ENCODE data around the gene STXBP1. TPM values are rescaled to one million over a fixed set of nuclear protein-coding genes. Genes with fewer than 3 reads are reported as not detected.

Gene STXBP1
- polyA plus RNA-seq, 3 donors: 28.9 to 35.2 (median 30.2) TPM

DNA sequence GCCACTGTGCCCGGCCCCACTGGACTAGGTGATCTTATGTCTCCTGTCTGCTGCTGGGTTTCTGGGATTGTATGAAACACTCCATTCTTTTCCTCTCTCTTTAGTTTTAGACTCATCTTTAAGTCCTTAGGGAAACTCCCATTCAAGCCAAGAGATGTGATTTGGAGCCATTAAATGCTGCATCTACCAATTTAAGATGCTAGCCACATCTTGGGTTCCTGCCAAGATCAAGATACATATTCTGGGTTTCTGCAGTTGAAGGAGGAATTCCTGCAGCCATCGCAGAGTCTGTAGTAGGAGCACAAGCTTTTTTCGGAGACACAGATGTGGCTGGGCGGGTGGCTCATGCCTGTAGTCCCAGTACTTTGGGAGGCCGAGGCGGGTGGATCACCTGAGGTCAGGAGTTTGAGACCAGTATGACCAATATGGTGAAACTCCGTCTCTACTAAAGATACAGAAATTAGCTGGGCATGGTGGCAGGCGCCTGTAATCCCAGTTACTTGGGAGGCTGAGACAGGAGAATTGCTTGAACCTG, 23.2 kb downstream of the STXBP1 start:
- DNase-seq (ENCODE audit: extremely low read depth in 1 of 11, low read depth in 9 of 11, low spot score in 4 of 11): no peak

- no peak for DNase-seq (ENCODE audit: extremely low read depth in 1 of 11, low read depth in 9 of 11, low spot score in 4 of 11)
Measured at GRCh38 chr9:127637322-127637847, 25.3 kb downstream of the STXBP1 start.

DNA sequence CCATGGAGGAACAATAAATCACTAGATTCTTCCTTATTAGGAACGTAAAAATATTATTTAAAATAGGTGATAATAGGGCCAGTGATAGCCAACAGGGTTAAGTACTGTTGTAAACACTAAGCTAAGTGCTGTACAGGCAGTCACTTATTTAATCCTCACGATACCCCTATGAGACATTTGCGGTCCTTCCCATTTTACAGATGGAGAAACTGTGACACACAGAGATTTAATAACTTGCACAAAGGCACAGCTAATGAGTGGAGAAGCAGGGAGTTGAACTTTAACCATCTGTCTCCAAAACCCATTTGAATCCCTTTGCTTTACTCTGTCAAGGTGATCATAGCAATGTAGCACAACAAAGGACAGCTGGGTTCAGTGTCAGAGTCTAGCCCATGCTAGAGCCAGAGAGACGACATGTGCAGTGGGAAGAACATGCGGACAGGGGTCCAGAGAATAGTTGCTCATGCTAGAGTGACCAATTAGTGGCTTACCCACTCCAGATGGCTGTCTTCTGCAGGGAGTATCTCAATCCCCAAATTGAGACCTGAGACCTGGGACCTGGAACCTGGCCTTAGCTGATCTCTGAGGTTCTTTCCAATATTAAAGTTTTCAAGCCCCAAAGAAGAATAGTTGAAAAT, 28.9 kb downstream of the STXBP1 start:
- no peak for DNase-seq (ENCODE audit: extremely low read depth in 1 of 11, low read depth in 9 of 11, low spot score in 4 of 11)

DNA sequence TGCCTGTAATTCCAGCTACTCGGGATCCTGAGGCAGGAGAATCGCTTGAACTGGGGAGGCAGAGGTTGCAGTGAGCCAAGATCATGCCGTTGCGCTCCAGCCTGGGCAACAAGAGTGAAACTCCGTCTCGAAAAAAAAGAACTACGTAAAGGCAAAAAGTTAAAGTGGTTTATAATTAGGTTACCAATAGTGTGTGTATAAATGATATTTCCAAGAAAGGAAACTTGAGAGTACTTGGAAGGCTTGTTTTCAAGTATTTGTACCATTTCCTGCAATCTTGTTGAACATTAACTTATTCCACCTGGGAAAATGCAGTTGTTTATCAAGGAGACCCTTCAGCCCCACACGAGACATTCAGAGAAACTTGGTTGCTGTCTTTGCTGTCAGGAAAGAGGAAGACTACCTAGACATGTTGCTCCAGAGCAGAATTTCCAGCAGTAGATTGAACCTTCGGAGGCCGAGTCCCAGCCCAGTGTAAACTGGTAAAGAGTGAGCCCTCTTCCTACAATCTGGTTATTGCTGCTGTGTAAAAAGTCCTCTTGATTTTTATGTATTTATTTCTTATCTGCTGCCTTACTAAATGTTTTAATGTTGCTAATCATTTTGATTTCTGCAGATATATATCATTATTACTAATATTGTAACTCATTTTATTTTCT, 30.1 kb downstream of the STXBP1 start:
- DNase-seq (ENCODE audit: extremely low read depth in 1 of 11, low read depth in 9 of 11, low spot score in 4 of 11): no peak

DNA sequence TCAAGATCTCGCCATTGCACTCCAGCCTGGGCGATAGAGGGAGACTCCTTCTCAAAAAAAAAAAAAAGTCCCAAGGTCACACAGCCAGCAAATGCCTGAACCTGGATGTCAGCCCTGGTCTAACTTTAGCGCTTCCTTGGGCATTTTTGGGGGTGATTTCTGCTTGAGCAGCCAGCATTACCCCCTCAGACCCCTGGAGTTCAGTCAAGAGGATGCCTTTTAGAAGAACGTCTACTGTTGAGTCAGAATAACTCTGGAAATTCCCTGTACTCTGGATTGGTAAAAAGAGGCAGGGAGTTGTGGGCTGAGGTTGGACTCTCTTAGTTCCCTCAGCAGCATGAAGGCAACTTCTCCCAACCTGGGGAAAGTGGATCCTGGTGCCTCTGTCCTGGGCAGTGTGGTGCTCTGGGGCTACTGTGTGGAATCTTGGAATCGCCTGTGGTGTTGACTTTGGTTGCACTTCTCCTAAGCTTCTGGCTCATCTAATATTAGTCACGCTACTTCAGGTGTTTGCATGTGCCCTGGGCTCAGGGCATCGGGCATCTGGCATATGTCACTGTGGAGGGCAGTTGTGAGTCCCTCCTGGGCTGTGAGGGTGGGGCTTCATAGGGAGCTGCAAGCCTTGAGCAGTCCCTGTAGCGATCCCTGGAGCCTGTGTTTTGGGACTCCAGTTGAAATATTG, 32.2 kb downstream of the STXBP1 start:
- DNase-seq (ENCODE audit: extremely low read depth in 1 of 11, low read depth in 9 of 11, low spot score in 4 of 11): no peak

DNA sequence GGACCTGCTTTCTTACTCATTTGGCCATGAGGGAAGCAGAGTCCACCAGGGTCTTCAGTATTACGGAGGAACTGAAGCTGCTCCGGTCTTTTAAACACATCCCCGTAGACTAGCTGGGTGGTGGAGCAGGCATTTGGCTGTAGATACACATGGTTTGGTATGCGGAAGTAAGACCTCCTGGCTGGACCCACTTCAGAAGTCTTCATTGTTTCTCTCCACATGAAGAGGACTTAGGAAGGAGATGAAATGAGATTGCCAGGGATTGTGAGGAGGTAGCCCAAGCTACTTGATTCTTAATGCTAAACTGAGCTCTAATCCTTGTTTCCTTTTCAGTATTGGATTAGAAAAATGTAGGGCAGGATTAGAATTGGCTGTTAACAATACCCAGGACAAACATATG, 32.9 kb downstream of the STXBP1 start:
- DNase-seq (ENCODE audit: extremely low read depth in 1 of 11, low read depth in 9 of 11, low spot score in 4 of 11): no peak

DNA sequence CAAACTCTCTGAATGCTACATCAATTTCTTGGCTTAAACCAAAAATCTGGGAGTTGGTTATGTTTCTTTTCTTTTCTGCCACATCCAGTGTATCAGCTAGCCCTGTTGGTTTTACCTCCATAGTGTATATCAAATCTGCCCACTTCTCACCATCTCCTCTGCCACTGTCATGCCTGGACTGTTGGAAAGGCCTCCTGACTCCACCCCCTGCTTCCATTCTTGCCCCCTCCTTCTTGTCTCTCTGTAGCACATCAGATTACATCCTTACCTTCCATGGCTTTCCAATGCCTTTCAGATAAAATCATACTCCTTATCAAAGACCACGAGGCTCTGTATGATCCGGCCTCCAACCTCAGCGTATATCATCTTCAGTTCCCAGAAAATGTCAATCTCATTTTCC, 35.4 kb downstream of the STXBP1 start:
- no peak for DNase-seq (ENCODE audit: extremely low read depth in 1 of 11, low read depth in 9 of 11, low spot score in 4 of 11)

DNA sequence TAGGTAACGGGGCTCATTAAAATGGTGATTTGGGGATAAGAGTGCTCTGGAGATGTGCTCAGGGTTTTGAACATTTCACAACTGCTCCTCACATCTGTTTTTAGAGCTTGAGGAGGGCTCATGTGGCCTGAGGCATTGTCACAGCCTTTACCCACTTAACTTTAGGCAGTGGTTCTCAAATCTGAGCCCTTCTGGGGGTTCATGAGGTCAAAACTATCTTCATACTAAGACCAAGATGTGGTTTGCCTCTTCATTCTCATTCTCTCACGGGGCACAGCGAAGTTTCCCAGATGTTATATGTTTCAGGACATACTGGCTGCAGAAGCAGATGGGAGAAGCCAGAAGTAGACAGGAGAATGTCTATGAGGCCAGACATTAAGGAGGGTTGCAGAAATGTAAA, 38.4 kb downstream of the STXBP1 start:
- DNase-seq (ENCODE audit: extremely low read depth in 1 of 11, low read depth in 9 of 11, low spot score in 4 of 11): no peak

DNA sequence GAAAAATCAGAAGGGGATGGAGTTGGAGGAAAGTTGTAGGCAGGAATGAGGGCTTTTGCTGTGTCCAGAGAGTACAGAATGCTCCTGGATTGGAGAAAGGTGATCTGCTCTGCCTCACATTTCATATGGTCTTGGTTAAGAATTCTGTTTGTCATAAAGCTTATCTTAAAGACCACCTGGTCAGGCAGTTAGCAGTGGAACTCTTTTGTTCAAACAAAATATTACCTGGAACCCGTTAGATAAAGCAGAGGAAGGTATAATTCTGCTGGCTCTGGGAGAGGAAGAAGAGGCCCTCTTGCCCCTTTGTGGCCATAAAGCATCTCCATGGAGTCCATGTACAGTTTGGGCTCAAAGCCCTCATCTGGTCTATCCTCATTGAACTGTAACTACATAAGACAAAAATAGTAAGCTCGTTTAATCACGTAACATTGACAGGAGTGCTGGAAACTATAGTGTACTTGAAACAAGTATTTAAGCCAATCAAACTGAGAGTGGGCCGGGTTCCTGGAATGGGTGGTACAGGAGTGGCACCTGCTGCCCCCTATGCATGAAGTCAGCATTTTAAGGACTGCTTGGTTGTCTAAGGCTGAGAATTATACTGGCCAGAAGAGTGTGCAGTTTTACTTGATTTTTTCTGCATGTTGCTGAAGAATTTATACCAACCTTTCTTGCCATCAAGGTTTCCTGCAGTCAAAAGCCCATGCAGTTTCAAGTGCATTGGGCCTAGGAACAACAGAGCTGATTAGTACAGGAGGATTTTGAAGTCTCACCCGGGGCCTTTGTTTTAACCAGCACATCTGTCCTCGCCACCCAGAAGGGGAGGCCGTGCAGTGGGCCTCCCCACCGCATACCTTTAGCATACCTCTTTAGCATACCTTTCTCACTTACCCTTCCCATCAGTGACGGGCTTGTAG, 39.9 kb downstream of the STXBP1 start:
- no peak for DNase-seq (ENCODE audit: extremely low read depth in 1 of 11, low read depth in 9 of 11, low spot score in 4 of 11)

GRCh38 chr9:127652733-127653132, 40.7 kb downstream of the STXBP1 start:
- DNase-seq (ENCODE audit: extremely low read depth in 1 of 11, low read depth in 9 of 11, low spot score in 4 of 11): no peak

DNA sequence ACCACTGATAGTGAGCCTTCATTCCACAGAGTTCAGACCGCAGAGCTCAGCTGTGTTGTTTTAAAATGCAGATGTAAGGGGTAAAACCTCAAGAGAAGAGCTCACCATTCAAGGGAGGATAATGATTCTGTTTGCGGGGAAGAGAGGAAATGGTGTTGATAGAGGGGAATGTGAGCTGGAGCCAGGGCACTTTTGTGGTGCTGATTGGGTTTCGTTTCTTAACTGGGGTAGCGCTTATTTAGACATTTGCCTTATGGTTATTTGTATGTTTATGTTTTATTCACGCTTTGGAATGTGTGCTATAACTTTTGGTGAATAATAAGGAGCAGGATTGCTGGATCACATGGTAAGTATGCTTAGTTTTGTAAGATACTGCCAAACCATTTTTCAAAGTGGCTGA, 42.5 kb downstream of the STXBP1 start:
- DNase-seq (ENCODE audit: extremely low read depth in 1 of 11, low read depth in 9 of 11, low spot score in 4 of 11): no peak

- no peak for DNase-seq (ENCODE audit: extremely low read depth in 1 of 11, low read depth in 9 of 11, low spot score in 4 of 11)
Measured at GRCh38 chr9:127658428-127658827, 46.4 kb downstream of the STXBP1 start.

GRCh38 chr9:127660886-127661741, 49.0 kb downstream of the STXBP1 start:
- DNase-seq (ENCODE audit: extremely low read depth in 1 of 11, low read depth in 9 of 11, low spot score in 4 of 11): peak in 1 of 11 donors; percentile 49

- DNase-seq (ENCODE audit: extremely low read depth in 1 of 11, low read depth in 9 of 11, low spot score in 4 of 11): no peak
Measured at GRCh38 chr9:127662617-127663016, 50.5 kb downstream of the STXBP1 start.

- DNase-seq (ENCODE audit: extremely low read depth in 1 of 11, low read depth in 9 of 11, low spot score in 4 of 11): no peak
Measured at GRCh38 chr9:127664324-127664677, 52.2 kb downstream of the STXBP1 start.

DNA sequence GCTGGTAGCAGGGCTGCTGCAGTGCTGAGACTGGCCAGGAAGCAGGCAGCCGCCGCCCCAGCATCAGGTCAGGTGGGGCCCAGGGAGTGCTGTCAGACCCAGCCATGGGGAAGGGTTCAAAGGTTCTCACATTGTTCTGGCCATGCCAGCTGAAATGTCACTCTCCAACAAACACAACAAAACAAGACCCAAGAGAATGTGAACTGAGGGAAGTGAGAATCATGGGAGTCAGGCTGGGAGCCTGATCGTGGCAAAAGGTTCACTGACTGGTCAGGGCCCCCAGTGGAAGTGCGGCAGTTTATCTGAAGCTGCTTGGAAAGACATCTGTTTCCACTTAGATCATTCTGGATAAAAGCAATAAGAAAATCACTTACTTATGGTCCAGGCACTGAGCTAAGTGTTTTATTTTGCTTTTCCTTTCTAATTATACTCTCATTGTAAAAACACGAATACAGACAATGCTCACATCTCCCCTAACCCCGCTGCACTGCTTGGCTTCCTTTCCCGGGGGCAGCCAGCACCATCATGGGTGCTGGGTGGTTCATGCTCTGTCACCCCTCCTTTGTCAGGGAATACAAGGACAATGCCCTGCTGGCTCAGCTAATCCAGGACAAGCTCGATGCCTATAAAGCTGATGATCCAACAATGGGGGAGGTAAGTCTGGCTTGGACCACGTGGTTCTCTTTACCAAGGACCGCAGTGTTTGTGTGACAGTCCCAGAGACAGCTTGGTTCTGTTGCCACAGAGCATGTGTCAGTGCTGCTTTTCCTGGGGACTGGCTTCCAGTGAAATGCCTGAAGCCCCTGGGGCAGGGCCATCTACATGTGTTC, 52.8 kb downstream of the STXBP1 start:
- DNase-seq (ENCODE audit: extremely low read depth in 1 of 11, low read depth in 9 of 11, low spot score in 4 of 11): no peak

- no peak for DNase-seq (ENCODE audit: extremely low read depth in 1 of 11, low read depth in 9 of 11, low spot score in 4 of 11)
Measured at GRCh38 chr9:127667127-127667844, 55.2 kb downstream of the STXBP1 start.

Data from renal cortex interstitium (tissue), 11 donors.